Hepatocyte (in vitro differentiated cells): ENCODE measurements around the gene DNAH17. TPM values are rescaled to one million over a fixed set of nuclear protein-coding genes. Genes with fewer than 3 reads are reported as not detected.

Source experiments
- DNase-seq: peaks from one replicate; pipeline ENCODE4 v3.0.0-alpha.2; 2016; ENCODE audit warnings: low spot score
- H2AFZ ChIP-seq: fragments of 200-600 bp; sonication (generic); 2 replicates; pipeline ENCODE4 v1.6.0; 2016; ENCODE audit warnings: antibody characterized with exemption, mild to moderate bottlenecking
- H3K27ac ChIP-seq: fragments of 200-600 bp; sonication (generic); 2 replicates; pipeline ENCODE4 v1.5.1; 2016; ENCODE audit warnings: mild to moderate bottlenecking
- H3K27me3 ChIP-seq: fragments of 200-600 bp; sonication (generic); 2 replicates; pipeline ENCODE4 v1.6.1; 2016
- H3K36me3 ChIP-seq: fragments of 200-600 bp; sonication (generic); replicated peaks from 2 replicates; pipeline ENCODE4 v1.5.1; 2016; ENCODE audit warnings: low read depth; ENCODE audit not compliant: insufficient read depth
- H3K4me1 ChIP-seq: fragments of 200-600 bp; sonication (generic); 2 replicates; pipeline ENCODE4 v1.5.1; 2016; ENCODE audit warnings: mild to moderate bottlenecking, moderate library complexity; ENCODE audit not compliant: insufficient read depth
- H3K4me2 ChIP-seq: fragments of 200-600 bp; sonication (generic); 2 replicates; pipeline ENCODE4 v1.6.0; 2016
- H3K4me3 ChIP-seq: fragments of 200-600 bp; sonication (generic); 2 replicates; pipeline ENCODE4 v1.5.1; 2016; ENCODE audit warnings: mild to moderate bottlenecking
- H3K79me2 ChIP-seq: fragments of 200-600 bp; sonication (generic); 2 replicates; pipeline ENCODE4 v1.6.0; 2017; ENCODE audit warnings: mild to moderate bottlenecking
- H3K9me2 ChIP-seq: fragments of 200-600 bp; sonication (generic); replicated peaks from 2 replicates; pipeline ENCODE4 v1.6.0; 2017; ENCODE audit warnings: mild to moderate bottlenecking; ENCODE audit not compliant: insufficient read depth
- H3K9me3 ChIP-seq: fragments of 200-600 bp; sonication (generic); 2 replicates; pipeline ENCODE4 v1.5.1; 2016; ENCODE audit warnings: low read depth, mild to moderate bottlenecking
- H4K20me1 ChIP-seq: fragments of 200-600 bp; sonication (generic); 2 replicates; pipeline ENCODE4 v1.6.0; 2016; ENCODE audit warnings: mild to moderate bottlenecking; ENCODE audit not compliant: insufficient read depth, poor library complexity, severe bottlenecking
- CTCF ChIP-seq: fragments of 200-600 bp; sonication (generic); IDR thresholded peaks from 2 replicates; pipeline ENCODE4 v1.5.1; 2016; ENCODE audit warnings: antibody characterized with exemption, mild to moderate bottlenecking; ENCODE audit not compliant: poor library complexity
- EZH2 ChIP-seq: fragments of 200-600 bp; sonication (generic); IDR thresholded peaks from 2 replicates; pipeline ENCODE4 v1.6.1; 2016; ENCODE audit warnings: antibody characterized with exemption, mild to moderate bottlenecking, borderline replicate concordance
- EZH2phosphoT487 ChIP-seq: fragments of 200-600 bp; sonication (generic); IDR thresholded peaks from one replicate; pipeline ENCODE4 v1.6.1; 2018; ENCODE audit warnings: antibody characterized with exemption, mild to moderate bottlenecking, low read depth, moderate library complexity; ENCODE audit not compliant: unreplicated experiment, severe bottlenecking
- WGBS: methylation state at CpG from one replicate; pipeline ENCODE4 v1.1.6; 2016; ENCODE audit warnings: low lambda C conversion rate; ENCODE audit errors: missing lambda C conversion rate; 5-methylcytosine and 5-hydroxymethylcytosine counted together
- polyA plus RNA-seq: library from polyadenylated mRNA; unstranded; fragments of >200 nt; fragmentation: Nextera tagmentation; extraction: Ambion mirVana; gene quantifications from 2 replicates; pipeline ENCODE4 v1.2.1, GENCODE V29; 2016
- total RNA-seq: library from RNA; depleted of rRNA; stranded (reverse); fragments of >200 nt; gene quantifications from 2 replicates; pipeline ENCODE4 v1.2.3, GENCODE V29; 2014

Gene DNAH17
- total and polyA plus RNA-seq, 2 experiments from 2014 or later = 0.20 to 1.5 TPM

DNA sequence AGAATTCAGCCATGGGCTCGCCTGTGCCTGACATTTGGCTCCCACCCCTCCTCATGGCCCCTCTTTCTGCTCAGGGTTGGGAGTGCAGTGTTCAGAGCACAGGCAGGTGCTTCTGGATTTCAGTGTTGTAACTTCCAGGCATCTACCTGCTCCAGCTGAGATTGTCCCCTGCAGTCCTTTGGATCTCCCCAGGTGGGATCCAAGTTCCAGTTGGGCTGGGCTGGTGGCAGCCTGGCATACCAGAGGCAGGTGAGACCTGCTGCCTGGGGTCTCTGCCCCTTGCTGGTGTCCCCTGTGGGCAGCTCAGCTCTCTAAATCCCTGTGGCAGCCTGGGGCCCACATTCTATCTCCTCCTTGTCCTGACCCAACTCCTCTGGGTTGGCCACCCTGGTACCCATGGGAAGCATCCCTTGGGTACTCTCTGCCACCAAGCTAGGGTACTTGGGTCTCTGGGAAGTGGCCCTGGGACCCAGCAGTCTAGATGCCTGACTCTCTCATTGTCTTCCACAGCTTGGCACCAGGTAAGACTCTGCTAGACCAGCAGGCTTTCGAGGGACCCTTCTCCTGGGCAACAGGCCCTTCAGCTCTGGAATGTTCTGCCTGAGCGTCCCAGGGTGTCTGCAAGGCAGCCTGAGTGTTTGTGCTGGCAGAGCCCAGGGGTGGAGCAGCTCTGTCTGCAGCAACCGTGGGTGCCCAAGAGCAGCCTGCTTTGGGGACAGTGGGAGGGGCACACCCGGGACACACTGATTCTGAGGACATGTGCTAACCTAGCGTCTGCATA, 42.5 kb downstream of the DNAH17 start:
- no peaks in the 10 kb centered on the region for H4K20me1 ChIP-seq
- H3K79me2 ChIP-seq = no peaks in the 10 kb centered on the region
- no peak overlapping the region for H3K27ac ChIP-seq
- H3K4me3 ChIP-seq = no peak overlapping the region
- H3K9me2 ChIP-seq = no peaks in the 10 kb centered on the region
- no peak for TF ChIP-seq EZH2
- no peak for TF ChIP-seq CTCF
- TF ChIP-seq EZH2phosphoT487 = no peak
- WGBS = 75% methylated on average over 6 of the region's 6 CpGs
- H3K4me2 ChIP-seq = no peak overlapping the region
- no peaks in the 10 kb centered on the region for H3K36me3 ChIP-seq
- DNase-seq = no peak
- H3K4me1 ChIP-seq = no peaks in the 10 kb centered on the region
- H3K9me3 ChIP-seq = no peaks in the 10 kb centered on the region
- H3K27me3 ChIP-seq = no peaks in the 10 kb centered on the region
- H2AFZ ChIP-seq = no peak overlapping the region

DNA sequence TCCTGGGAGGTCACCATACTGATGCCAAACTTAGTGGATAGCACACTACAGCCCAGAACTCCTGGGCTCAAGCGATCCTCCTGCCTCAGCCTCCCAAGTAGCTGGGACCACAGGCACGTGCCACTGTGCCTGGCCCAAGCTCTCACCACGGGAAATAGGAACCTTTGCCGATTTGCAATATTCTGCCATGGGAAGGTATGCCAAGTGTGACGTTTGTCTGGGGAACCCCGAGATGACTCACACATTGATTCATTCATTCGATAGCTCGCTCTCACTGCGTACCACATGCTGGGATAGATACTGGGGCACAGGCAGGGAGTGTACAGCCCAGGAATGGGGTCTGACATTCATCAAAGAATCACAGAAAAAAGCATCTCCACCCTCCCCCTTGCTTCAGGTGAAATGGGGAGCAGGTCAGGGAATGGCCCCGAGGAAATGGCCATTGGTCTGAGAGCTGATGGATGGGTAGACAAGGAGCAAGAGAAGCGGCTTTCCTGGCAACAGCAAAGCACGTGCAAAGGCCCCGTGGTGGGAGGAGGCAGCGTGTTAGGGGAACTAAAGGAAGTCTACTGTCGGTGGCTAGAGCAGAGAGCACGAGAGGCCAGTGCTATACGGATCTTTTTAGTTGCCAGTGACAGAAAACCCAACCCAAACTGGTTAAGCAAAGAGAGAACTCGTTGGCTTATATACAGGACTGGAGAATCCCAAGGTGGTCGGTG, 44.1 kb downstream of the DNAH17 start:
- no peaks in the 10 kb centered on the region for H3K27me3 ChIP-seq
- H2AFZ ChIP-seq = no peak overlapping the region
- H3K4me1 ChIP-seq = no peaks in the 10 kb centered on the region
- DNase-seq = no peak
- no peak overlapping the region for H3K4me3 ChIP-seq
- no peaks in the 10 kb centered on the region for H3K9me3 ChIP-seq
- H3K4me2 ChIP-seq = no peak overlapping the region
- no peaks in the 10 kb centered on the region for H3K9me2 ChIP-seq
- no peak overlapping the region for H3K27ac ChIP-seq
- H3K36me3 ChIP-seq = no peaks in the 10 kb centered on the region
- H3K79me2 ChIP-seq = no peaks in the 10 kb centered on the region
- TF ChIP-seq EZH2 = no peak
- TF ChIP-seq EZH2phosphoT487 = no peak
- TF ChIP-seq CTCF = no peak
- 90% methylated on average over 19 of the region's 19 CpGs for WGBS
- no peaks in the 10 kb centered on the region for H4K20me1 ChIP-seq

GRCh38 chr17:78532311-78532710, 44.9 kb downstream of the DNAH17 start:
- no peaks in the 10 kb centered on the region for H3K9me3 ChIP-seq
- H3K79me2 ChIP-seq = no peaks in the 10 kb centered on the region
- no peaks in the 10 kb centered on the region for H3K36me3 ChIP-seq
- H4K20me1 ChIP-seq = no peaks in the 10 kb centered on the region
- H2AFZ ChIP-seq = no peak overlapping the region
- H3K4me1 ChIP-seq = no peaks in the 10 kb centered on the region
- TF ChIP-seq EZH2 (no peak), EZH2phosphoT487 (no peak), CTCF (no peak)
- no peak overlapping the region for H3K4me3 ChIP-seq
- 80% methylated on average over 5 of the region's 5 CpGs for WGBS
- H3K4me2 ChIP-seq = no peak overlapping the region
- H3K27ac ChIP-seq = no peak overlapping the region
- no peaks in the 10 kb centered on the region for H3K9me2 ChIP-seq
- H3K27me3 ChIP-seq = no peaks in the 10 kb centered on the region
- no peak for DNase-seq
